Measurements from ENCODE around the gene ERC2. TPM values are rescaled to one million over a fixed set of nuclear protein-coding genes. Genes with fewer than 3 reads are reported as not detected.

ERC2 gene
- total and polyA plus RNA-seq, 2 of the 13 experiments (the other 11 are each of a cell fraction or from before 2014, with no cell fraction given) = 0.16 to 0.22 TPM

DNA sequence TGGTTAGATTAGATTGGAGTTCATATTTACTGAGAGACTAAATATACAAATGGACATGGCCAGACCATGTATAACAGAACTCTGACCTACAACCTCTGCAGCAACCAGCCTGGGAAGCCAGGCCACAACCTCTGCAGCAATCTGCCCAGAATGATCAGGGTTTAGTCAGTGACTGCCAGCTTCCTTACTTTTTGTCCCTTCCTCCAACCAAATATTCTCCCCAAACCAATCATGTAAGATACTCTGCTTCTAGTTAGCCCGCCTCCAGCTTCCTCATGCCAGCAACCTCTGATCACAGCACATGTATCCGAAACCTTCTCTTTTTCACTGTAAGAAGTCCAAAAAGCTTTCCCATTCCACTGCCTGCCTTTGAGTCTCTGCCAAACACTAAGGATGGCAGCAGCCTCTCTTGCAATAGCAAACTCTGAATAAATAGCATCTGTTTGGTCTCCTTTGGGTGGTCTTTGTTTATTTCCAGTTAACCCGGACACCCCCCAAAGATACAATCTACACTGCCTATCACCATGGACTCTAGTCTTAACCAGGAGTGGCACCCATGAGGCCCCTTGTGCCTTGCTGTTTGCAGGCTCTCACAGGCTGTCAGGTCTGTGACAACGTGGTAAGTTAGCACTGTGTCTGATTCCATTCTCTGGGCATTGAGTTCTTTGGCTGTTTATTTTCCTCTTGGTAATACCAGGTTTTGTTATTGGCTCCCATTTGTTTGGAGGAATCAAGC is 102.2 kb downstream of the ERC2 start:
- WGBS (ENCODE audit: low lambda C conversion rate) = 26% methylated on average over 4 of the region's 4 CpGs
- TF ChIP-seq PLRG1 (conservative IDR thresholded peaks at IDR 0.05) (no peak), SNAI1 (CRISPR knock-in tag; IDR thresholded peaks at IDR 0.05; ENCODE audit: borderline replicate concordance) (no peak)
- TF ChIP-seq, protein P1, sequence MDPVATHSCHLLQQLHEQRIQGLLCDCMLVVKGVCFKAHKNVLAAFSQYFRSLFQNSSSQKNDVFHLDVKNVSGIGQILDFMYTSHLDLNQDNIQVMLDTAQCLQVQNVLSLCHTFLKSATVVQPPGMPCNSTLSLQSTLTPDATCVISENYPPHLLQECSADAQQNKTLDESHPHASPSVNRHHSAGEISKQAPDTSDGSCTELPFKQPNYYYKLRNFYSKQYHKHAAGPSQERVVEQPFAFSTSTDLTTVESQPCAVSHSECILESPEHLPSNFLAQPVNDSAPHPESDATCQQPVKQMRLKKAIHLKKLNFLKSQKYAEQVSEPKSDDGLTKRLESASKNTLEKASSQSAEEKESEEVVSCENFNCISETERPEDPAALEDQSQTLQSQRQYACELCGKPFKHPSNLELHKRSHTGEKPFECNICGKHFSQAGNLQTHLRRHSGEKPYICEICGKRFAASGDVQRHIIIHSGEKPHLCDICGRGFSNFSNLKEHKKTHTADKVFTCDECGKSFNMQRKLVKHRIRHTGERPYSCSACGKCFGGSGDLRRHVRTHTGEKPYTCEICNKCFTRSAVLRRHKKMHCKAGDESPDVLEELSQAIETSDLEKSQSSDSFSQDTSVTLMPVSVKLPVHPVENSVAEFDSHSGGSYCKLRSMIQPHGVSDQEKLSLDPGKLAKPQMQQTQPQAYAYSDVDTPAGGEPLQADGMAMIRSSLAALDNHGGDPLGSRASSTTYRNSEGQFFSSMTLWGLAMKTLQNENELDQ (CRISPR knock-in tag; IDR thresholded peaks at IDR 0.05; ENCODE audit: borderline replicate concordance) = no peak
- TF ChIP-seq, protein P2, sequence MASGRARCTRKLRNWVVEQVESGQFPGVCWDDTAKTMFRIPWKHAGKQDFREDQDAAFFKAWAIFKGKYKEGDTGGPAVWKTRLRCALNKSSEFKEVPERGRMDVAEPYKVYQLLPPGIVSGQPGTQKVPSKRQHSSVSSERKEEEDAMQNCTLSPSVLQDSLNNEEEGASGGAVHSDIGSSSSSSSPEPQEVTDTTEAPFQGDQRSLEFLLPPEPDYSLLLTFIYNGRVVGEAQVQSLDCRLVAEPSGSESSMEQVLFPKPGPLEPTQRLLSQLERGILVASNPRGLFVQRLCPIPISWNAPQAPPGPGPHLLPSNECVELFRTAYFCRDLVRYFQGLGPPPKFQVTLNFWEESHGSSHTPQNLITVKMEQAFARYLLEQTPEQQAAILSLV (CRISPR knock-in tag; IDR thresholded peaks at IDR 0.05; ENCODE audit: borderline replicate concordance) = no peak
- TF ChIP-seq, protein P3, sequence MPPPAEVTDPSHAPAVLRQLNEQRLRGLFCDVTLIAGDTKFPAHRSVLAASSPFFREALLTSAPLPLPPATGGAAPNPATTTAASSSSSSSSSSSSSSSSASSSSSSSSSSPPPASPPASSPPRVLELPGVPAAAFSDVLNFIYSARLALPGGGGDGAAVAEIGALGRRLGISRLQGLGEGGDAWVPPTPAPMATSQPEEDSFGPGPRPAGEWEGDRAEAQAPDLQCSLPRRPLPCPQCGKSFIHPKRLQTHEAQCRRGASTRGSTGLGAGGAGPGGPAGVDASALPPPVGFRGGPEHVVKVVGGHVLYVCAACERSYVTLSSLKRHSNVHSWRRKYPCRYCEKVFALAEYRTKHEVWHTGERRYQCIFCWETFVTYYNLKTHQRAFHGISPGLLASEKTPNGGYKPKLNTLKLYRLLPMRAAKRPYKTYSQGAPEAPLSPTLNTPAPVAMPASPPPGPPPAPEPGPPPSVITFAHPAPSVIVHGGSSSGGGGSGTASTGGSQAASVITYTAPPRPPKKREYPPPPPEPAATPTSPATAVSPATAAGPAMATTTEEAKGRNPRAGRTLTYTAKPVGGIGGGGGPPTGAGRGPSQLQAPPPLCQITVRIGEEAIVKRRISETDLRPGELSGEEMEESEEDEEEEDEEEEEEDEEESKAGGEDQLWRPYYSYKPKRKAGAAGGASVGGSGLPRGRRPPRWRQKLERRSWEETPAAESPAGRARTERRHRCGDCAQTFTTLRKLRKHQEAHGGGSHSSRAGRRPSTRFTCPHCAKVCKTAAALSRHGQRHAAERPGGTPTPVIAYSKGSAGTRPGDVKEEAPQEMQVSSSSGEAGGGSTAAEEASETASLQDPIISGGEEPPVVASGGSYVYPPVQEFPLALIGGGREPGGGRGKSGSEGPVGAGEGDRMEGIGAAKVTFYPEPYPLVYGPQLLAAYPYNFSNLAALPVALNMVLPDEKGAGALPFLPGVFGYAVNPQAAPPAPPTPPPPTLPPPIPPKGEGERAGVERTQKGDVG (CRISPR knock-in tag; IDR thresholded peaks at IDR 0.05; ENCODE audit: borderline replicate concordance) = no peak
- no peaks in the 10 kb centered on the region for H3K79me2 ChIP-seq (ENCODE audit: insufficient read depth, low read length)
- no peak overlapping the region for H3K9ac ChIP-seq (ENCODE audit: insufficient read depth, low read depth, low read length)
- no peaks in the 10 kb centered on the region for H3K27me3 ChIP-seq (ENCODE audit: control insufficient read depth in 1 of 2, insufficient read depth in 2 of 2, low read length in 2 of 2)
- no peak overlapping the region for H3K4me2 ChIP-seq (ENCODE audit: low read depth, low read length)
- intact Hi-C loops (cut with micrococcal nuclease; ENCODE audit: unreplicated experiment) = no loop called here
- H4K20me1 ChIP-seq (ENCODE audit: insufficient read depth, low read length) = no peaks in the 10 kb centered on the region
- H3K27ac ChIP-seq (ENCODE audit: extremely low read length, insufficient read depth, low read length) = no peak overlapping the region
- no peak overlapping the region for H2AFZ ChIP-seq (ENCODE audit: low read length)
- H3K9me3 ChIP-seq (ENCODE audit: low read length) = no peaks in the 10 kb centered on the region
- H3K4me3 ChIP-seq (replicated peaks in 1 of 3; ENCODE audit: insufficient read depth in 1 of 3, low read depth in 2 of 3, low read length in 3 of 3) = no peak overlapping the region
- in situ Hi-C loops (cut with HindIII; ENCODE audit: extremely low pct_ligation_motif_present, low pct_unique_long_range_greater_than_20kb) = no loop called here
- CTCF ChIA-PET (ENCODE audit: low intra/inter-chr PET ratio, low total read pairs) = no interaction called here
- no peak for DNase-seq (ENCODE audit: low spot score)
- FAIRE-seq = no peak
- POLR2A ChIA-PET = no interaction called here
- BruUV-seq (replicated peaks) = no TSS peak
- ATAC-seq = no peak
- no peaks in the 10 kb centered on the region for H3K36me3 ChIP-seq (replicated peaks in 1 of 2; ENCODE audit: control insufficient read depth in 1 of 2, insufficient read depth in 2 of 2, low read length in 2 of 2)
- no peaks in the 10 kb centered on the region for H3K4me1 ChIP-seq (ENCODE audit: insufficient read depth, low read length)
